Germinal center (tissue), 1 donor: ENCODE results near the gene MCM6.

Experiments used
- DNase-seq: peaks from one replicate; pipeline ENCODE4 v3.0.0; 2012; ENCODE audit warnings: mixed read lengths, low spot score

MCM6 gene

DNA sequence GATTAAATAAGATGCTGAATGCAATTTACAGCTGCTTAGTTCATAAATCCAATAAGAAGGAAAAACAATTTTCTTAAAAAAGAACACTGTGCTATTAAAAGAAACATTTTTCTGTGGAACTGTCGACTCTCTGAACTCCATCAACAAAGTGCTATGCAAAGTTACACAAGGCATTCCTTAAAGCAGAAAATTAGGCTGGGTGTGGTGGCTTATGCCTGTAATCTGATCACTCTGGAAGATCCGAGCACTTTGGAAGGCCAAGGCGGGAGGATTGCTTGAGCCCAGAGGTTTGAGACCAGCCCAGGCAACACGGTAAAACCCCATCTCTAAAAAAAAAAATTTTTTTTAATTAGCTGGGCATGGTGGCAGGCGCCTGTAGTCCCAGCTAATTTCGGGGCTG is 13.0 kb downstream of the MCM6 start:
- DNase-seq, result no peak

DNA sequence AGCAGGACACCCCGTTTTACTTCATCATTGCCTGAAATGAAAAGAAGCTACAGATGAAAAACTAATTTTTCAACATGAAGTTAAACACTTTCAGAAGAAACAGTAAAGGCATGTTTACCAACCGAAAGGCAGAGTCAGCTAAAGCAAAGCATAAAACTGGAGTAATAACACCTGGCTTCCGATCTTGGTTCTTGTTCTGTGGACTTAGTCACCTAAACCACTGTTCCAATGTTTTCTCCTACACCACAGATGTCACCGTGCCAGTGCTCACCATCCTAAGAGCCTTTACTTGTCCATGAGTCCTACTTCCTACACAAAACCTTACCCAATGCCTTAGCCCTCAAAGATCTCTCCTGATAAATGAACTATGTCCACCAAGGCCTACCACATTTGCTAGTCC is 13.5 kb downstream of the MCM6 start:
- no peak for DNase-seq

DNA sequence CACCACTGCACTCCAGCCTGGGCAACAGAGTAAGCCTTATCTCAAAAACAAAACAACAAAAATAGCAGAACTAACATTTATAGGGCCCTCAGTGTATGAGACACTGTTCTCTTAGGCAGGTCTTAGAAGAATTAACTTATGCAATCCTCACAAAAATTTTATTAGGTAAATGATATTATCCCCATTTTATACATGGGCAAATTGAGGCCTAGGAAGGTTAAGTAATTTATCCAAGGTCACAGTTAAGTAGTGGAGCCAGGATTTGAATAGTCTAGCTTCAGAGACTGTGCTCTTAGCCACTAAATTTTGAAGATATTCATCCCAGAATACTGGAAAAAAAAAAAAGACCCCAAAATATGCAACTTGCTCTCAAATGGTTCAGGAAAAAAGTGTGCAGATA is 22.8 kb downstream of the MCM6 start:
- no peak for DNase-seq

DNA sequence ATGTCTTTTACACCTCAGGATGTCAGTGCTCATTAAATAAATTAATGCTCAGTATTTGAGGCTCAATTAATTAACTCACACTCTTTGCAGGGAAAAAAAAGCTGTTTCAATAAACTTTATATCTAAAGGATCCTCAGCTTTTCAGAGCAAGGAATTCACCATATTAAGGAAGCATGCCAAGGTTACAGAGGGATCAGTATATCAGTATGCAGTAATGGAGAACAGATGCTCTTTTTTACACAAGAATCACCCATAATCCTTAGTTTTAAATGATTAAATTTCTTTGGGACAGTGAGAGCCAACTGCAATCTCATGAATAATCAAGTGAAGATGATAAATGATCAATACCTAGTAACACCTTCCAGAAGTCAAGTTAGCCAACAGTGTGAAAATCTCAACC is 24.4 kb downstream of the MCM6 start:
- DNase-seq, result no peak

DNA sequence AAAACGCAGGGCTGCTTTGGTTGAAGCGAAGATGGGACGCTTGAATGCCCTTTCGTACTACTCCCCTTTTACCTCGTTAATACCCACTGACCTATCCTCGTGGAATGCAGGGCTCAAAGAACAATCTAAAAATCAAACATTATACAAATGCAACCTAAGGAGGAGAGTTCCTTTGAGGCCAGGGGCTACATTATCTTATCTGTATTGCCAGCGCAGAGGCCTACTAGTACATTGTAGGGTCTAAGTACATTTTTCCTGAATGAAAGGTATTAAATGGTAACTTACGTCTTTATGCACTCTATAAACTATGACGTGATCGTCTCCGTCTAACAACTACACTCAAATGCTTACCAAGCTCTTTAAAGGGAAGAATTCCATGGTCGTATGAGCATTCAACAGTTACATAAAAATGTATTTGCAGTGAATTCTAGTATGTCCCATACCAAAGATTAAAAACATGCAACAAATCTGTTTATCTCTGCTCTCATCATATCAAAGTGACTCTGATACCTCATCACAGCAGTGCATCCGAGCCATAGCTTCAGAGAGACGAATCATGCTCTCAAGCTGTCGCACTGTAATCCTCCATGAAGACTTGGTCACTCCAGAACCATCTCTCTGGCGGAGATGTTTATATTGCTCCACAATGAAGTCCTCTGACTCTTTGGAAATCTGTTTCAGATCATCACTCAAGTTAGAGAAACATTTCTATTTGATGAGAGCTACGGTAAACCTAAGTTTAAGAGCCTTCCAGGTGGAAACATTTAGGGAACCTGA is 25.2 kb downstream of the MCM6 start:
- no peak for DNase-seq

DNA sequence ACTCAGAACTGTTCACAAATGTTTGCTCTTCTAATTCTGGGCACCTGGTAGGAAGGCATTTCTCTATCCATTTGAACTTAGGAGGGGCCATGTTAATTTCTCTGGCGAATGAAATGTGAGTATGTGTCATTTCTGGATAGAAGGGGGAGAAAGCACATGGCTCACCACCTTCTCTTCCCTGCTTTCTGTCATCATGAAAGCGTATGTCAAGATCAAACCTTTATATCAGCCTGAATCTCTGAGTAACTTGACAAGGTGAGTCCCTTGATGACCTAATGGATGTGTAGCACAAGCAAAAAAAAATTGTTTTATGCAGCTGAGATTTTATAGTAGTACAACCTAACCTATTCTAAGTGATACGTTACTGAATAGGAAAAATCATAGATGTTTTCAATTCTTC is 27.2 kb downstream of the MCM6 start:
- DNase-seq, result no peak

DNA sequence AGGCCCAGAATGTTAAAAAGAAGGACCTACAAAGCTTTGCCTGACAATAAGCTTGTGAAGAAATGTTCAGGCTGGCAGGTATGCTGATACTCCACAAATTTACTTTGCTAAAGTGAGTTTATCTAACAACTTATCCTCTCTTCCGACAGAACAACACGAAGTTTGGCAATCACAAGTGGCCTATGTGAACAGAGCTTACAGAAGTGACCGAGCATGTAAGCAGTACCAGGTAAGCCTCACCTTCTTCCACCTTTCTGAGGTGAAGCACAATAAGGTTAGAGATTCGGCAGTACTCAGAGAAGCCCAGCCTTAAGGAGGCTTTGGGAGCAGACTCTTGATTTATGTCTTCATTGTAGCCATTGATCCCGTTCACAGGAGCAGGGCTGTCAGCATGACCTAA is 30.2 kb downstream of the MCM6 start:
- DNase-seq, result no peak

DNA sequence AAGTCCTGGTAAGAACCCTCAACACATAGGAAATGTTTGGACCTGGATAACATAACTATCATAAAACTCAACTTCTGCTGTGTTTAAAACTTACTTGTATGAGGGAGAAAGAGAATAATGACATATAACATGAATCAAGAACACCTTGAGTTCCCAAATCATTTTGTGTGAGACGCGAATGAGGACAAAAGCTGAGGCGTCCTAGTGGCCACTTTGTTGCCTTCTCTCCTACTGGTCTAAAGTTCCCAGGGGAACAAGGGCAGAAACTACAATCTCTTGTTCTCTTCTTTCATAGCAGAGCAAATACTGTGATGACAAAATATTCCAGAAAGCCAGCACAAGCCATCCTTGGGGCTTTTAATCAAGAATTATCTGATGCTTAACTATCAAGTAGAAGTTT is 31.0 kb downstream of the MCM6 start:
- DNase-seq, result no peak

DNA sequence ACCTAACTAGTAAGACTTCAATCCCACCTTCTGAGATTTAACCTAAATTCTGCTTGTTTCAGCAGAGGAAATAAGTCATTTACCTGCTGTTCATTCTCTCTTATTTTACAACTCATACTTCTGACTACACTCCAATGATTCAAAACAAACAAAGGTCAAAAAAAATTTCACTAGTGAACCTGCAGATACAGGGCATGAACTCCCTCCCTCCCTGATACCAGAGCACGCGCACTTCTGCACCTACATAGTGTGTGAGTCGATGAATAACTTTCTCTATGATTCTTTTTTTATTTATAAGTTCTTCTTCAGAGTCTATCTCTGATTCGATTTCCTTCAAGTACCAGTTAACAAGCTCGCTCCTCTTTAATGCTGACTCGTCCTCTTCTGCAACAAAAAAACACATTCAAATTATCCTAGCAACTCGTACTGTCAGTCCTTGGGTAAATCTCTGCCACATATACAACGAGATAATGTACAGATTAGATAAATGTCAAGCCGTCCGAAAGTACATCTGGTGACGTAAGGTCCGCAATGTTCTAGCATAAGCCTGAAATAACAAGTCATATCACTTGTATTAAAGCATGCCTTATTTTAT is 31.8 kb downstream of the MCM6 start:
- DNase-seq, result no peak

DNA sequence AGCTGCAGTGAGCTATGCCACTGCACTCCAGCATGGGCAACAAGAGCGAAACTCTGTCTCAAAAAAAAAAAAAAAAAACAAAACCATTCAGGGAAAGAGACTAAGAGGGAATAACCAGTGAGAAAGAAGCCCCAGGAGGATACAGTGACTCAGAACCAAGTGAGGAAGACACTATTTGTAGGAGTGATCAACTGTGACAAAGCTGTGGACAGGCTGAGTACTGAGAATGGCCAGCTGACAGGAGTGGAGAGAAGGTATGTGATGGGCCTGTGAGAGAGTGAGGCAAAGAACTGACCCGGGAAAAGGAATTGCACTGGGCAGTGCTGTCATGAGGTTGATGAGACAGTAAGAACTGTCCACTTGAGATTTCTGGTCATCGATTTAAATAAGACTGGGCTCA is 32.6 kb downstream of the MCM6 start:
- DNase-seq, result no peak

DNA sequence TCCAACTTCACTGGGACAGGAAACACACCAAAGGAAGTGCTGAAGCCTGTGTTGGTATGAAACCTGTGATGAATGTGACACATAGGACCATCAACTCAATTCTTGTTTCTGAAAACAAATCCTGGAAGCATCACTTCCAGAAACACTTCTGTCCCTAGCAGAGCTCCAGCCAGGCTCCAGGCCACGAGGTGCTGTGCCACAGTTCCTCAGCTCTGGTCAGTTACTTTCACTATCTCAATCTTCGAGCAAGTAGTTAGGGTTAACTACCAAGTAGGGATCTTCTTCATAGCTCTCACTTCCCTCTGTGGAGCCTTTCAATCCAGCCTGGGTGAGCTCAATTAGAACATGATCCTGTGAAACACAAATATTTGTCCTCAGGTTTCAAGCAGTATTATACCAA is 35.6 kb downstream of the MCM6 start:
- no peak for DNase-seq

DNA sequence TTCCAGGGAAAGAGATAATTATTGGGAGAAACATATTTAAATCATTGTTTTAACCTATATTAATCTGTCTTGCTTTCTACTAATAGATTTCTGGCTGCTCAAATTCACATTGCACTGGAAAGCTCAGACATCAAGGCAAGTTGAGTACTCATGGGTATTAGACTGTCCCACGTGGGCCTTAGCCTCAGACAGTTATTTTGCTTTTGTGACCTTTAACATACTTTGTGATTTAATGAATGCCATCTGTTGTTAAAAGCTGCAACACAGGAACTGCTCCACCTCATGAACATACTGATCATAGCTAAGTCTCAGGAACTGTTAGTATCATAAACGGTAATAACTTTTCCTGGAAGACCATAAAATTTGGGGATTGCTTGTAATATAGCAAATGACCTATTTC is 36.5 kb downstream of the MCM6 start:
- DNase-seq, result no peak

DNA sequence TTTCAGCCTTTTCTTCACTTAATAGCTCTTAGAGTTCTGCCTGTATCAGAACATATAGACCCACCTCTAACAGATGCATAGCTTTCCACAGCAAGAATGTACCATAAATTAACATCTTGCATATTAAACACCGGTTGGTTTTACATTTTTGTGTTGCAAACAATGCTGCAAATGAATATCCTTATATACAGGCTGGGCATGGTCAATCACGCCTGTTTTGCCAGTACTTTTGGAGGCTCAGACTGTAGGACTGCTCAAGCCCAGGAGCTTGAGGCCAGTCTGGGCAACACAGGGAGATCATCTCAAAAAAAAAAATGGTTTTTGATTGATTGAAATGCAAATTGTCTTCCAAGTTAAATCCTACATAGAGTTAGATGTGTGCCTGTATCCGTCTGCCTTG is 37.7 kb downstream of the MCM6 start:
- no peak for DNase-seq

DNA sequence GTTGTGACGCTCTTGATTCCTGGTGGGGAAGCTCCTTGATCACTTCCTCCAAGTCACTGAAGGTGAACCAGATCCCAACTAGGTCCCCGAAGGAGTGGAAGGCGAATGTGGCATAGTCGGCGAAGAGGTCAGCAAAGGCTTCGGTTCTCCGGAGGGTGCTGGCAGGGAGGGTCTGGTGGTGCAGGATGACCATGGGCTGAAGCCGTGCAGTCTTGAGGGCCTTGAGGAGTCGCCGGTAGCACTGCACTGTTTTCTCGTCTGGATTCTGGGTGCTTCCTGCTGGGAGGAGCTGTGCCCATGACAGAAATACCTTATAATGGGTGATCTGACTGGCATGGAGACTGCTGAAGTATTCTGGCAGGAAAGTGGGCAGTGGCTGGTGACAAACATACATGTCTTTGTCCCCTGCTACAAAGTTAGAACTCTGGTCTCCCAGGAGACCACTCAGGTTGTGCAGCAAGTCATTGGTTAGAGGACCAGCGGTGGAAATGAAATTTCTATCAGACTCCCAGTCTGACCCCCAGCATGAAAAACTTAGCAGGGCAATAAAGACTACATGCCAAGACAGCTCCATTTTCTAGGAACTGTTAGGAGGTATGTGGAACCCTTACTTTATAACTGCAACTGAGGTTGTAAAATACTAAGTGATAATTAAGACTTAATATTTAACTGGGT is 39.5 kb downstream of the MCM6 start, which contains the start of gene LCT:
Gene LCT, minus strand, starts transcription at position 589 of the 675 bp plus-strand sequence. Its CDS starts 15 bp downstream, at position 574.
- DNase-seq, result no peak

DNA sequence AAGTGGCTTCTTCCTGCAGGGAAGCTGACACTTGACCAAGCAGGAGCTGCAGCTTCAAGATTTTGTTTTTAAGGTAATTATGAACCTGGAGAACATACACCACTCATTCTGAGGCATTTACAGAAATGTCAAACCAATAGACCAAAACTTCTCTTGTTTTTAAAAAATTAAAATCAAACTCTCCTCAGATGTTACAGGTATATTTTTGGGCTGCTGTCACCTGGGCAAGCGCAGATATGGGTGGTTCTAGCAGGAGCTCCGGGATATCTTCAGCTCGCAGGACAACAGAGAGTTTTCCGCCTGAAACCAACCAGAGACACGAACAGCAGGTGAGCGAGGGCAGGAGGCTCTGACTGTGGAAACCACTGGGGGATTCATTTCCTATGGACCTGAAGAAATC is 43.4 kb downstream of the MCM6 start:
- DNase-seq, result no peak

DNA sequence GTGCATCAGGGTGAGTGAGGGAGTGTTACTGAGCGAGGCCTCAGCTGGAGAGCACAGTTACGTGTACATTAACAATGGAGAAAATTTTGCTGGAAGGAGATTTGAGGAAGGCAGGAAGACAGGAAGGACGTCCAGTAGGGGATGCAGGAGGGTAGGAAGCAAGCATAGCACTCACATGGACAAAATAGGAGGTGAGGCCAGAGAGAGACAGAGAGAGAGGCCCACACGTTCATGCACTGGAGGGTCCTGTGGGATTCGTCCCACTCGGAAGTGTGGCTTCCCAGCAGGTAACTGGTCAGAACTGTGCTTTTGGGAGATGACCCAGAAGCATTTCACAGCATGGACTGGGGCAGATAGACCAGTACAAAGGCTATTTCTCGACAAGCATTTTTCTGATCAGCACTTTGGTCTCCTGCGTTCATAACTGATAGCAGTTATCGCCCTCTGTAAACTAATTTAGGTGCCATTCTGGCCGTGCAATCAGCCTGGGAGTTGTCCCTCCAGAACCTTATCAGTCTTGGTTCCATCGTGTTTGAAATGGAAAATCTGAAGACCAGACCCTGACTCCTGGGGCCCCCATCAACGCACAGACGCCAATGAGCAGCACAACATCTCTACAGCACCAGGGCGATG is 44.9 kb downstream of the MCM6 start:
- DNase-seq, result no peak

DNA sequence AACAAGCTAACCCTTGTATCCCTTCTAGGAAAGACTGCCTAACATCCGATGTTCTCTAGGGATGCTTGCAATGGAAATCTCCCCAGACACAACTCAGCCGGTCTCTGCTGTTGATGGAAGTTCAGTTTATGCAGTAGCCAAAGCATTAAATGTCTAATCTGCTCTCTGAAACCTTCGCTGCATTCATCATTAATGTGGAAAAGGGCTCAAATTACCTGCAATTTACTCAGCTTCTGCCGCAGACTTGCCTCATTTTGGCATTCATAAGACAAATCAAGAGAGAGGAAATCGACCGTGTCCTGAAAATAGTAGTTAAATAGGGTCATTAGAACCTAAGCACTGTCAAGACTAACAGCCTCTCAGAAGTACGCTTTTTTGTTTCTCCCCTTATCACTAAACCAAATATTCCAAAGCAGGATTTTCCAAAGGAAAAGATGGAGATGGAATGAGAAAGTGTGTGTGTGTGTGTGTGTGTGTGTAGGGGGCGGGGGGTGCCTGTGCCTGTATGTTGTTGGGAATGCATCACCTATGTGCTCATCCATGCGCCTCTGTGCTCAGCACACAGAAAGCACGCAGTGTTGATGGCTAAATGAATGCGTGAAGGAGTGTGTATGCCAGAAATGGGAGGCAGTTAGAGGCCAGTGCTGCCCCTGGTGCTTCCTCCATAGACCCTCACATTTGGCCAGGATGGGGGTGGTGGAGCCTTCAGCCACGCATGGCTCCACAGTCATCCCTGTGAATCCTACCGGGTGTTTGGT is 46.7 kb downstream of the MCM6 start:
- DNase-seq, result no peak

DNA sequence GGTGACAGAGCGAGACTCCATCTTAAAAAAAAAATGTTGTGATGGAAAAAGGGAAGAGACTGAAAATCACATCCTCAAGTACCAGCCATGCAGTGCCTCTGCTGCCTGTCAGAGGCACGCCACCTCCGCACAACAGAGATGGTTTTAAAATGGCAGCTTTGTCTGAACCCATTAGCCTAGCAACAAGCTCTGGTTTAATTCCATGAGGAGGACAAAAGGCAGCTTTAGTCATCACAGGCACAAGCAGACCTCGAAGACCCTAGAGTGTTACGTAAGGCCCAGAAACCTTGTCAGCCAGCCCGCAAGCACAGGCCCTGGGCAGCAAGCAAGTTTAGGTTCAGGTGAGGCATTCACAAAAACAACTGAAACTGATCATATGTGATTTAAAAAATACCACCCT is 49.7 kb downstream of the MCM6 start:
- no peak for DNase-seq

DNA sequence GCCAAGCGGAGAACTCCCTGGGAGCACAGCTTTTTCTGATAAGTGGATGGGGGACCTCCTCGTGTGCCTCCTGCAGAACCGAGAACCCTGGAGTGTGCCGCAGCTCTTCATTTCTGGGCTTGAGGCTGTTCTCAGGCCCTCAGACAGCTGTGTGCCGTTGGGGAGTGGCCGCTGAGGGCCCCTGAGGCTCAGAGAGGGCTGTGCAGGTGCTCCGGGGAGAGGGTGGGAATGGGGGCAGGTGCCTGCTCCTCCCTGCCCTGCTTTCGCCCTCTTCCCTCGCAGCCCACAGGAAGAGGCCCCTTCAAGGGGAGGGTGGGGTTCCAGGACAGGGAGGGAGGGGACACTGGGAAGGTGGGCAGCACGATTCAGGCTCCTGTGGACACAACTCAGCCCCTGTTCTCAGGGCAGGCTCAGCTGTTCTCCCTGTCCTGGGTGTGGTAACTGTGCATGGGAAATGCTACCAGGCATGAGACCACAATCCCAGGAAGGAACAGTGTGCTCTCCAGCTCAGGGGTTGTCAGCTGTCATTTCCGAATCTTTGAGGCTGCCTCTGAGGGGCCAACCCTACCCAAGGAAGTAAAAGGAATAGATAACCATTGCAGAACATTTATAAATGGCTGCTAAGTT is 50.6 kb downstream of the MCM6 start:
- DNase-seq, result no peak

DNA sequence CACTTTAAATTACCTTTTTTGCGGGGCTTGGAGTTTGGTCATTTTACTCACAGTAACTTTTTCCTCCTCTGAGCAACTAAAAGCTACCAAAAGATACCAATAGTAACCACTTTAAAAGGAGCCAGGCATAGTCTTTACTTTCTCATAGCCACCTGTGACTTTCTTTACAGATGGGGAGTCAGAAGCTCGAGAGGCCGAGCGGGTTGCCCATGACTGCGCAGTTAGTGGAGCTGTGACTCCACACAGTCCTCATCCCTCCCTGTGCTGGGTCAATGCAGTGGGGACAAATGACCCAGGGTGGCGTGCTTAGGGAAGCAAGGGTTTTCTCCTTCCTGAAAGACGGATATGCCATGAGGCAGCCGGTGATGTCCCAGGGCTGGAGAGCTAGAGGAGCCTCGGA is 51.1 kb downstream of the MCM6 start:
- DNase-seq, result no peak

DNA sequence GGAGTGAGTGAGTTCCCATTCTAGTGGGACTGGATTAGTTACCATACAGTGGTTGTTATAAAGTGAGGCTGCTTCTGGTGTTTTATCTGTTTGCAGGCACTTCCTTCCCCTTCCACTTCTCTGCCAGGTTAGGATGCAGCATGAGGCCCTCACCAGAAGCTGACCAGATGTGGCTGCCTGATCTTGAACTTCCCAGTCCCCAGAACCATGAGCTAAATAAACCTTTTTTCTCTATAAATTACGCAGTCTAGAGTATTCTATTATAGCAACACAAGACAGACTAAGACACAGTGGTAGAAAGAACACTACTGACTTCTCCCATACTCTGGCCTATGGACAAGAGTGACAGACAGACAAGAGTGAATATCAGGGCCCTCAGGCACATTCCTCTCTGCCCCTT is 53.4 kb downstream of the MCM6 start:
- DNase-seq, result no peak

DNA sequence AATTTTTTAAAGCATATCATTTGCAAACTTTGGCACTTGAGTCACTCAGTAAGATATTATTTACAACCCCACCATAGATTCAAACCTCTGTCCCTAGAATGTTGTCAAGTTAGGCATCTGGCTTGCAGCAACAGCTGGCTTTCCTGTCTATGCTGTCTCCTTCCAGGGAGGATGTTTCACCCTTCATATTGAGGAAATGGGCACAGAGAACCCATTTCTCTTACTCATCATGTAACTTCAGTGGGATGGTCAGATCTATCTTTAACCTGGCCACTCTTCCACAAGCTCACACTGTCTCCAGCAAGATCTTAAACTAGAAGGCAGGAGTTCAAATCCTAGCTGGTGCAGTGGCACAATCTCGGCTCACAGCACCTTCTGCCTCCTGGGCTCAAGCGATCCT is 55.1 kb downstream of the MCM6 start:
- no peak for DNase-seq
